SKM-1 treated with dmso at 0.1 percent for 144 hours (cell line): ENCODE results near the gene TANGO6.
"Not testable (repeated sequence)": the region's sequence is repeated elsewhere in the genome, so short reads cannot be mapped to it uniquely, and the experiment has no call there.

Source experiments
- DNase-seq: peaks from one replicate; lab custom pipeline; 2025; ENCODE audit not compliant: unreplicated experiment; lab: John Stamatoyannopoulos, UW

The TANGO6 gene

DNA sequence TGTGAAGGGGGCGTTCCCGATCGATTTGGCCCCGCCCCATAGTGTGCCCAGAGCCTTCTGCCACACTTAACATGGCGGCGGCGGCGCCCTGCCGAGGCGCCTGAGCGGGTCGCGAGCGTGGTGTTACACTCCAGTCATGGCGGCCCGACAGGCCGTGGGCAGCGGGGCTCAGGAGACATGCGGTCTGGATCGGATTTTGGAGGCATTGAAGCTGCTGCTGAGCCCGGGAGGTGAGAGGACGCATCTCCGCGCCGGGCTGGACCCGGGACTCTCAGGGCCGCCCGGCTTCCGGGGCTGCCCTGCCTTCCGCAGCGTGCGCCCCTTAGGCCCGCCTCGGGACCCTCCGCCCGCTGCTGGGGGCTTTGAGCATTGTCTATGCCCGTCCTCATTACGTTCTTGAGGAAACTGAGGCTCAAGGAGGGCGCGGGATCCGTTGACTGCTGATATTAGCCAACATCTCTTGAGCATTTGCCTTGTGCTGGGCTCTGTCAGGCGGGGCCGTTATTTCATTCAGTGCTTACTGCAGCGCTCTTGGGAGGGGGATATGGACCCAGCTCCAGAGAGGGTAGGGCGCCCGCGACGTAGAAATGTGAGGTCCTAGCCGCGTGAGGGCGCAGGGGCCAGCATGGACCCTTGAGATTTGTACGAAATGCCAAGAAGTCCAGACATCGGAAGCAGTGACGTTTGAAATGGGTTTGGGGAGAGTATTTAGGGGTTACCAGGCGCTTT, at the start of gene TANGO6:
Gene TANGO6, plus strand, starts transcription at position 50 of the 729 bp plus-strand sequence. Its CDS starts 87 bp downstream, at position 137.
- peak; percentile 53 for DNase-seq

DNA sequence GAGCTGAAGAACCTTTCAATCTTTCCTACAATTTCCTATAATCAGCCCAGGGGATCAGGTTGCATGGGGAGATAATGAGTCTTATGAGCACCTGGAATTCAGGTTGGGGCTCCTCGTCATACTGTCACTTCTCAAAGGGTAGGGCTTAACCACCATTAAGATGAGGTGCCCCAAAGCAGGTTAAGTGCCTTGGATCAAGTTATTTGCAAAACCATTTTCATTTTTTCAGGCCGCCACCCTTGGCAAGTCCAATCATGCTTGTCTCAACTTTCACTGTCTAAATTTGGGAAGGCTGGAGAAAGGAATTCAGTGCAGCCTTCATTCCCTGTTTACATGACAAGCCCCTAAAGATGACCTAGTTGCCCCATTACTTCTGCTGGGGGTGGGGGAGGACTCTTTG, 44.9 kb upstream of the TANGO6 start:
- no peak for DNase-seq

DNA sequence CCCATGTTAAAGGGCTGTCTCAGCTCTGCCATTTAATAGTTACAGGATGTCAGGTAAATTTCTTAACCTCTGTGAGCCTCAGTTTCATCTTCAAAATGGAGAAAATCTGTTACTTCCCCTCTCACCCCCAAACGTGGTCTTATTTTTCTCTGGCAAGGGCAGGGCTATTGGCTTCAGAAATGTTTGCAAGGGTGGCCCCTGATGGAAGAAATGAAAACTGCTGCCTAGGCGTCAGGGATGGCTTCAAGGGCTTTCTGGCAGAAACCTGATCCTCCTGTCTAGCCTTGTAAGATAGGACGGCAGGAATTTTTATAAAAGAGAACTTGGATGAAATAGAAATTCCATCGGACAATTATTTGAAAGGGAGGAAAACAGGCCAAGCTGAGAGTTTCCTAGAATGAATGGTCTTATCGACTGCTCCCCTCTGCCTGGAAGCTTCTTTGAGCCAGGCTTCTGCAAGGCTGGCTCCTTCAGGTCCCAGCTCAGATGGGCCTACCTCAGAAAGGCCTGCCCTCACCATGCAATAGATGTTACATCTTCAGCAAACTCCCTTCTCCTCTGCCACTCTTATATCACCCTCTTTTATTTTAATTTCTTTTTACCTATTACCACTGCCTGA, 43.0 kb upstream of the TANGO6 start:
- peak; percentile 52 for DNase-seq

DNA sequence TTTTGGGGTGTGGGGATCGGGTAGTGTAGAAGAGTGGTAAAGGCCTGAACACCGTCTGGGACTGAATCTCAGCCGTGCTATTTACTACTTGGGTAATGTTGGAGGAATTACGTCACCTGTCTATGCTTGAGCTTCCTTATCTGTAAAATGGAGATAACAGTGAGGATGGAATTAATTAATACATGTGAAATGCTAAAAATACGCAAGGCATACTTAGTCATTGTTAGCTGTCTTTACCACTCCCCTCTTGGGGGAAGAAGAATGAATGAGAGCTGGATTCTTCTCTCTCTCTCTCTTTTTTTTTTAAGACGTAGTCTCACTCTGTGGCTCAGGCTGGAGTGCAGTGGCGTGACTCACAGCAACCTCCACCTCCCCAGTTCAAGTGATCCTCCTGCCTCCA, 41.1 kb upstream of the TANGO6 start:
- DNase-seq = no peak

DNA sequence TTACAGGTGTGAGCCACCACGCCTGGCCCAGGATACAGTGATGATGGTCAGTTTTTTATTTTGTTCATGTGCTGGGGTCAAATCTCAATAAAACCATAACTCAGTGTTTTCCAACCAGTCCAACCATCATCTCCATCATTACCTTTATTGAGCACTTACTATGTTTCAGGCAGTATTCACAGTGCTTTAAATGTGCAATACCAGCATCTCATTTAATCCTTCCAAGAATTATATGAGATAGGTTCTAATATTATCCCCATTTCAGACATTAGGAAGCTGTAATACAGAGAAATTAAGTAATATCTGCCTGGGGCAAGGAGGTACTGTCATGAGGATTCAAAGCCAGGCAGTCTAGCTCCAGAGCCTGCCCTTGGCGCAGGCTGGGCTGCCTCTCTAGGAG, 36.9 kb upstream of the TANGO6 start:
- DNase-seq = no peak

DNA sequence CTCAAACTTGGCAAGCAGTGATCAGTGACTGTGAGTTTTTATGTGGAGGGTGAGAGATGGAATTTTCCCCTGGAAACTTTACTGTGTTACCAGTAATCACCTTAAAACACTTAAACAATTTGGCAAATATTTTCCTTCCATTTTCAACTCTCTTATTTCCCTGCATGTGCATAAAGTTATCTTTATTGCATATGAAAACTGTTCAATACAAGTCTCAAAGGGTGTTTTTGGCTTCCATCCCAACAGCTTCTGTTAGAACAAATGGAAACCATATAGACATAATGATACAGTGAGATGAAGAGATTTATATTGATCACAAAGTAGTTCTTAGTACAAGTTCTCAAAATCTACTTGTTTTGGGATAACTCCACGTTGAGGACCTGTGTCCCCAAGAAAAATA, 36.4 kb upstream of the TANGO6 start:
- no peak for DNase-seq

DNA sequence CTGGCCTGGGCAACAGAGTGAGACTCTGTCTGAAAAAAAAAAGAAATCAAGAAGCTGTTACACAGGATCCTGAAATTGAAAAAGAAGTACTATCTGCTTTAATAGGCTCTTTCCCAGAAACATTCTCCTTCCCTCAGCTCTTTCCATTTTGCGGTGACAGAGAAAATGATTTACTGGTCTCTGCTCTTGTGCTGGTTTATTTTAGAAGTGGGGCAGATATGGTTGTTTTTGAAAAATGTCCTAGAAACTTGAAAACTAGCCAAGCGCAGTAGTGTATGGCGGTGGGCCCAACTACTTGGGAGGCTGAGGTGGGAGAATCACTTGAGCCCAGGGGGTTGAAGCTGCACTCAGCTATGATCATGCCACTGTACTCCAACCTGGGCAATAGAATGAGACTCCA, 28.8 kb upstream of the TANGO6 start:
- DNase-seq = no peak

DNA sequence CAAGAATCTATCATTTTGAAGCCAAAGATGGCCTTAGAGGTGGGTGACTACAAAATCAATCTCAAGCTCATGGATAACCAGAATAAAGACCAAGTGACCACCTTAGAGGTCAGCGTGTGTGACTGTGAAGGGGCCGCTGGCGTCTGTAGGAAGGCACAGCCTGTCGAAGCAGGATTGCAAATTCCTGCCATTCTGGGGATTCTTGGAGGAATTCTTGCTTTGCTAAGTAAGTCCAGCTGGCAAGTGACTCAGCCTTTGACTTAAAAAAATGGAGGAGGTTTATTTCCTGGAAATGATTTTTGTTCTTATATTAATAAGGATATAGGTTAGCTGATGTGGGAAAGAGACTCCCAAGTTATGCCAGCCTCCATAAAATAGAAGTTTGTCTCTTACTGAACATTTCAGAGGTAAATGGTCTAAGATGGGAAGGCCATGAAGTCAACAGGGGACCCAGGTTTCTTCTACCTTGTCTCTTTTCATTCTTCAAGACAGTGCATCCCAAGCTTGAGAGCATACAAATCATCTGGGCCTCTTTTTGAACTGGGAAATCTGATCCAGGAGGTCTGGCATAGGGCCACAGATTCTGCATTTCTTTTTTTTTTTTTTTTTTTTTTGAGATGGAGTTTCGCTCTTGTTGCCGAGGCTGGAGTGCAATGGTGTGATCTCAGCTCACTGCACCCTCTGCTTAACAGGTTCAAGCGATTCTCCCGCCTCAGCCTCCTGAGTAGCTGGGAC, 19.8 kb upstream of the TANGO6 start:
- DNase-seq = no peak

DNA sequence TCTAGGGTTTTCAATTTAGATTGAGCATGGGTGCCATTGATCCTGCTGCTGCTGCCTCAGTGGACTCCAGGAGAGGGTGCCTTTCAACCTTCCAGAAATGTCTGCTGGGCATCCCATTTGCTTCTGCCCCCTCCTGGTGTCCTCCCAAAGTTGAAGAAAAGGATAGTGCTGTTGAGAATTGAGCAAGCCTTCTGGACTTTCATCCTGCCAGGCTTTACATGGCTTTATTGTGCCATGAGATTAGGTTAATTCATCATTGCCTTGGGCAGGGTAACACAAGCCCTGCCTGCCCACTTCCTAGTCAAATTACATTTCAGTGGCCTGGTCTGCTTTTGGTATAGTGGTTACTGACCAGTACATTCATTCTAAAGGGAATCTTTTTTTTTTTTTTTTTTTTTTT, 17.9 kb upstream of the TANGO6 start:
- no peak for DNase-seq

DNA sequence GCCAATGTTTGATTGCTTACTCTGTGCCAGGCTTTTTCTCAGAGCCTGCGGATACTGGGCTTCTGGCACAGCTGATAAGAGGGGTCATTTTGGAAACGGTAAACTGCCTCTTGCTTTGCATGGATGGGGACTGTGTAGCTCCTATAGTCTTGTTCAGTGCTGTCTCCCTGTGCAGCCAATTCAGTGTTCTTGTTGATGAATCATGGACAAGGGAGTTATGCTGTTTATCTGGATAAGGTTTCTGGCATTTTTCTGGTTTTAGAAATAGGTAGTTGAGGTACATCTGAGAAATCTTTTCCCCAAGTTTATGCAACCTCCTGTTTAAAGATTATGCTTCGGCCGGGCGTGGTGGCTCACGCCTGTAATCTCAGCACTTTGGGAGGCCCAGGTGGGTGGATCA, 16.7 kb upstream of the TANGO6 start:
- no peak for DNase-seq

DNA sequence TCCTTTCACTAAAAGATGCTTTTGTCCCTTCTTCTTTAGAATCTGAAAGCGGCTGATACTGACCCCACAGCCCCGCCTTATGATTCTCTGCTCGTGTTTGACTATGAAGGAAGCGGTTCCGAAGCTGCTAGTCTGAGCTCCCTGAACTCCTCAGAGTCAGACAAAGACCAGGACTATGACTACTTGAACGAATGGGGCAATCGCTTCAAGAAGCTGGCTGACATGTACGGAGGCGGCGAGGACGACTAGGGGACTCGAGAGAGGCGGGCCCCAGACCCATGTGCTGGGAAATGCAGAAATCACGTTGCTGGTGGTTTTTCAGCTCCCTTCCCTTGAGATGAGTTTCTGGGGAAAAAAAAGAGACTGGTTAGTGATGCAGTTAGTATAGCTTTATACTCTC, 10.1 kb upstream of the TANGO6 start:
- DNase-seq = no peak

DNA sequence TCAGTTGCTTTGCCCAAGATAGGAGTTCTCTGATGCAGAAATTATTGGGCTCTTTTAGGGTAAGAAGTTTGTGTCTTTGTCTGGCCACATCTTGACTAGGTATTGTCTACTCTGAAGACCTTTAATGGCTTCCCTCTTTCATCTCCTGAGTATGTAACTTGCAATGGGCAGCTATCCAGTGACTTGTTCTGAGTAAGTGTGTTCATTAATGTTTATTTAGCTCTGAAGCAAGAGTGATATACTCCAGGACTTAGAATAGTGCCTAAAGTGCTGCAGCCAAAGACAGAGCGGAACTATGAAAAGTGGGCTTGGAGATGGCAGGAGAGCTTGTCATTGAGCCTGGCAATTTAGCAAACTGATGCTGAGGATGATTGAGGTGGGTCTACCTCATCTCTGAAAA, 8.8 kb upstream of the TANGO6 start:
- no peak for DNase-seq

DNA sequence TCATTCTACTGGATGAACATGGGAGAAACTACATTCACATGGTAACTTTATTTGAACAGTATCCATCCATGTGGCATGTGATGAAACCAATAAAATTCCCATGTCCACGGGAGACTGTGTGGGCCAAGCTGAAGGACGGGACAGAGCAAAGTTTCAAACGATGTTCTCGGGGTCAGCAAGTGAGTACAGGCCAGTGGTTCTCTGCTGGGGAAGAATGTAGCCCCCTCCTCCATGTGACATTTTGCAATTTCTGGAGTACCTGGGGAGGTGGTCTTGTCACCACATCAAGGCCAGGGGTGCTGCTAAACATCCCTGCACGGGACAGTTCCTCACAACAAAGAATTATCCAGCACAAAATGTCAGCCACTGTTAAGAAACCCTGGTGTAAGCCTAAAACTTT, 7.4 kb upstream of the TANGO6 start:
- no peak for DNase-seq

DNA sequence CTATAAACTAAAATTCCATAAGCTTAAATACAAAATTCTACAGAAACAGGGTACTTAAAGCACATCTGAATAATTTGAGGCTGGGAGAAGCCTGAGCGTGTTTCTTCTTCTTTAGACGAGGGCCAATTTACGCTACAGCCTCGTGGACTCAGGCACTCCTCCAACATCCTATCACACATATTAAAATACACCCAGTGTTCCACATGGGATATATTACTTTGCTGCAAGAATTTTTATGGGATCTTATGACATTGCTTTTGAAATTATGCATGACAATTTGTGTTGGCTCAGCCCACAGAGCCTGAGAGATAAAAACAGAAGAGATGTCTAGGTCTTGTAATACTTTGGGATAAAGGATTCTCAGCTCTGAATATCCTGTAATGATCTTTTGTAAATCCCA, 3.5 kb upstream of the TANGO6 start:
- DNase-seq = no peak

DNA sequence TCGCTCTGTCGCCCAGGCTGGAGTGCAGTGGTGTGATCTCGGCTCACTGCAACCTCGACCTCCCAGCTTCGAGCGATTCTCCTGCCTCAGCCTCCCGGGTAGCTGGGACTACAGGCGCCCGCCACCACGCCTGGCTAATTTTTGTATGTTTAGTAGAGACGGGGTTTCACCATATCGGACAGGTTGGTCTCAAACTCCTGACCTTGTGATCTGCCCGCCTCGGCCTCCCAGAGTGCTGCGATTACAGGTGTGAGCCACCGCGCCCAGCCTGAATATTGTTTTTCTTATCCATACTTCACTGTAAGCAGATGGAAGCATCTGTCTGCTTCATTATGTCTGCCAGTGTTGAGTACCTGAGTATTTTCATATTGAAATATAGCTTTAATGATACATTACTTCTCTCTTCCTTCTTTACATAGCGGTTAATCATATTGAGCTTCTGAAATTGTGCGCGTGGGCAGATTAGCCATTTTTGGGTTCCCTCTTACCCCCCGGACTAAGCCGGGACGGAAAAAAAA, 308 bp upstream of the TANGO6 start:
- DNase-seq = not testable (repeated sequence)

DNA sequence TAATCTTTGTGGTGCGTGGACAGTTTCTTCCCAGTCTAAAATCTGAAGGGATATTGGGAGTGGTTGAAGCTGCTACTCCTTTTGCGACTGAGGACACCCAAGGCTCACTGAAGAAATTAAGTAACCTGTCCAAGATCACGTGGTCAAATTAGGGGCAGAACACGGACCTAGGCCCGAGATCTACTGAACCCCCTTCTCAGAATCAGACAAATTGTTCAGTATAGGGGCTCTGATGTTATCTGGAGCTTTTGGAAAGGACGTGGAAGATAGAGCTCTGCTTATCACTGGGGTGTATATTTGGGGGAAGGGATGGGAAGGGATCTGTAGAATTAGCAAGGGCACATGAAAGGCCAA, 857 bp downstream of the TANGO6 start:
- no peak for DNase-seq

DNA sequence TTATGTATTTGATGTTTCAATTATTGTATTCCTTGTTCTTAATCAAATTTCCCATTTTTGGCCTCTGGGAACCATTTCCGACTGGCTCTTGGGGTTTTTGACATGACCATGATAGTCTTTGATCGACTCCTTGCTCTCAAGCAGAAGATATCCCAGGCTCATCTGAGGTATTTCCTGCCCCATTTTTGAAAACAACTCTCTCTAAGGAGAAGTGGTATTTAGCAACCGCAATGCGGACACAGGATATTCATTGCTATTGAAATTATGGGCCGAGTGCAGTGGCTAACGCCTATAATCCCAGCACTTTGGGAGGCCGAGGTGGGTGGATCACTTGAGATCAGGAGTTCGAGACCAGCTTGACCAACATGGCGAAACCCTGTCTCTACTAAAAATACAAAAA, 5.5 kb downstream of the TANGO6 start:
- DNase-seq = no peak

DNA sequence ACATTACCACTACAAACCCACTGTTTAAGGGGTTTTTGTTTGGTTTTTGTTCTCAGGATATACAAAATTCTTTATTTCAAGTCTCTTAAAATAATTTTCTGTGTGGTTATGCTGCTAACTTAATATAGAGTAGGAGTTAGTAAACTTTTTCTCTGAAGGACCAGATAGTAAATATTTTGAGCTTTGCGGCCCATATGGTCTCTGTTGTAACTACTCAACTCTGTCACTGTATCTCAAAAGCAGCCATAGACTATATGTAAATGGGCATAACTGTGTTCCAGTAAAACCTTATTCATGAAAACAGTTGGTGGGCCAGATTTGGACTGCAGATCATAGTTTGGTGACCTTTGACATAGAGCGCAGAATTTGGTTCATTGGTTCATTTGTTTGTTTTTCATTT, 7.2 kb downstream of the TANGO6 start:
- no peak for DNase-seq

DNA sequence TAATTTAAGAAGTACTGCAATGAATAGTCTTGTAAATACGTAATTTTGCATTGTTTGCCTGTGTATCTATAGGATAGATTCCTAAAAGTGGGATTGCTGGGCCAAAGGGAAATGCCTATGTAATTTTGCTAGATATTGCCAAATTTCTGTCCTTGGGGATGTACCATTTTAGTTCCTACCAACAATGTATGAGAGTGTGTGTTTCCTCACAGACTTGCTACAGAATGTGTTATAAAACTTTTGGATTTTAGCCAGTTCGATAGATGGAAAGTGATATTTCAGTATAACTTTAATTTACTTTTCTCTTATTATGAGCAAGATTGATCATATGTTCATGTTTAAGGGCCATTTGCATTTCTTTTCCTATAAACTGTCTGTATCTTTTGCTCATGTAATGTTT, 8.3 kb downstream of the TANGO6 start:
- no peak for DNase-seq

DNA sequence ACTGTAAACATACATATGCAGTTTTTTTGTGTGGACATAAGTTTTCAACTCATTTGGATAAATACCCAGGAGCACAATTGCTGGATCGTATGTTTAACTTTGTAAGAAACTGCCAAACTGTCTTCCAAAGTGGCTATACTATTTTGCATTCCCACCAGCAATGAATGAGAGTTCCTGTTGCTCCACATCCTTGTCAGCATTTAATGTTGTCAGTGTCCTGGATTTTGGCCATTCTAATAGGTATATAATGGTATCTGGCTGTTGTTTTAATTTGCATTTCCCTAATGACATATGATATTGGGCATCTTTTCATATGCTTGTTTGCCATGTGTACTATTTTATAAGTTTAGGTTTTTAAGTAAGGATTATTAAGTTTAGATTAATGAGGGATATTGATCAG, 14.1 kb downstream of the TANGO6 start:
- no peak for DNase-seq

DNA sequence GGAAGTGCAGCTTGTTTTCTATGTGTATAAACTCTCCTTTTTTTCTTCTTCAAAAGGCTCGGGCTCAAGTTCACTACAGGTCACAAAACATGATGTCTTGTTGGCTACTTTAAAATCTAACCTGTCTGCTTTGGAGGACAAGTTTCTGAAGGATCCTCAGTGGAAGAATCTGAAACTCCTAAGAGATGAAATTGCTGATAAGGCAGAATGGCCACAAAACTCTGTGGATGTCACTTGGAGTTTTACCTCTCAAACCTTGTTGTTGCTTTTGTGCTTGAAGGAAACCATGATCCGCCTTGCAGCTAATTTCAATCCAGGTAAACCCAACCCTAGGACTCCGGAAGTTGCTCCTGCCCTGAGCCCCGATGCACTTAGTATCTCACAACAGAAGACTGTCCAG, 16.5 kb downstream of the TANGO6 start:
- DNase-seq = no peak
